Measurements from ENCODE around the gene CPTP.

Gene CPTP

DNA sequence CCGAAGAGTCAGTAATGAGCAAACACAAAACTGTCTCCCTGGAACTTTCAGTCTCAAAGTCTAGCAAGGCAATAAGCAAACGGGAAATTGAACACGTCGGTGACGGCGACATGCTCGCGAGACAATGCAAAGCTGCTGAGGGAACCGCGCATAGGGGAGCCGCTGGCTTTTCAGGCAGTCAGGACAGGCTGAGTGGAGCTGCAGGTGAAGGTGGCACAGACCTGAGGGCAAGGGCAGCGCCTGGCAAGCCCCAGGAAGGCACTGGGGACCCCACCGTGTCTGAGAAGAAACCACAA, 5.0 kb upstream of the CPTP start:
- DNase-seq (ENCODE audit: low read depth), result no peak

DNA sequence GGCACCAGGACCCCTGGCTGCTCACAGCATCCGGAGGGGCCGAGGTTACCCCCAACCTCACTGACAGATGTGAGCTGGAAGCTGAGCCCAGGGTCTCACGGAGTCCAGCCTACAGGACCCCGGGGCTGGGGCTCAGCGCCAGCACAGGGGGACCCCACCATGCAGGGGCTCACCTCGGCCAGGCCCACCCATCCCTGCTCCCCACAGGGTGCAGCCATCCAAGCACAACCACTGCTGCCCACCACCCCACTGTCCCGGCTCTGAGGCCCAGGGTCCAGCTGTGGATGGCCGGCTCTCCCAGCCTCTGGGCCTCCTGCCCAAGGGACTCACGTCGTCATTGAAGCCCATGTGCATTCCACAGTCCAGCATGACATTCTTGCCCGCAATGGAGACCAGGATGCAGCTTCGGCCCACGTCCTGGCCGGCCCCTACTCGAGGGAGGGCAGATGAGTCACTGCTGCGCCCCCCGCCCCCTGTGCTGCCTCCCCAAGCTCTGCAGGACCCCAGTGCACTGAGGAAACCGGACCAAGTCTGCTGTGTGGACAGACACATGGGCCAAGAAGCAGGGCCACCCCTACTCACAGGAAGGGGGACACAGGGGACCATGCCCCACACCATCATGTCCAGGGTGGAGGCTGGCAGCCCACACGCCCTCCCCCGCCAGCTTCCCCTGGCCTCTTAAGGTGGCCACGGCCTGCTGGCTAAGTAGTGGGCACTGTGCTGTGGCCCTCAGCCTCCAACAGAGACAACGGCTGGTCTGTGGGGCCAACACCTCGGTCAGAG, 3.7 kb upstream of the CPTP start:
- DNase-seq (ENCODE audit: low read depth), result no peak

DNA sequence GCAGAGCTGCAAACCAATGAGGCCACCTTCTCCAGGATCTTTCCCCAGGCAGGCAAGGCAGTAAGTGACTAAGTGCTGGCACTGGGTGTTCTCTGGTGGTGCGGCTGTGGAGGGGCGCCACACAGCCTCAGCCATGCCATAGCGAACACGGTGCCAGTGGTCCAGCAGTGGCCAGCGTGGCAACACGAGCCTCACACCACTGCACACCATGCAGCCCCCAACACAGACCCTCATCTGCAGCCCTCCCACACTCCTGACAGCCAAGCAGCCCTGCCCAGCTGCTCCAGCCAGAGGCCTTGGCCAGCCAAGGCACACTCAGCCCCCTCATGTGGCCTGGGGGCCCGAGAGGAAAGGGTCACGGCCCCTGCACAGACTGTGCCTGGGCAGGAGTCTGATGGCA, 3.1 kb upstream of the CPTP start:
- DNase-seq (ENCODE audit: low read depth), result no peak

DNA sequence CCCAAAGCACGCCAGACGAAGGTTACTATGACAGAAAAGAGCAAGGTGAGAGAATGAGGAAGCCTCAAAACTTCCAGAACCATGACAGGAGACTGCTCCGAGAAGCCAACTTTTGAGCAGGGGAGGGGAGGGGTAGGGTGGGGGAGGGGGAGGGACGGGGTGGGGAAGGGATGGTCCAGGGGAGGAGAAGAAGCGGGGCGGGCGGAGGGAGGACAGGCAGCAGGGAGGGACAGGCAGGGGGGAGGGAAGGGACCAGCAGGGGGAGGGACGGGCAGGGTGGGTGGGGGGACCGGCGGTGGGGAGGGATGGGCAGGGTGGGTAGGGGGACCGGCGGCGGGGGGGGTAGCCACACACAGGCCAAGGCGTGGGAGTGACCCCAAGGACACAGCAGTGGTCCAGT, 2.2 kb upstream of the CPTP start:
- no peak for DNase-seq (ENCODE audit: low read depth)

DNA sequence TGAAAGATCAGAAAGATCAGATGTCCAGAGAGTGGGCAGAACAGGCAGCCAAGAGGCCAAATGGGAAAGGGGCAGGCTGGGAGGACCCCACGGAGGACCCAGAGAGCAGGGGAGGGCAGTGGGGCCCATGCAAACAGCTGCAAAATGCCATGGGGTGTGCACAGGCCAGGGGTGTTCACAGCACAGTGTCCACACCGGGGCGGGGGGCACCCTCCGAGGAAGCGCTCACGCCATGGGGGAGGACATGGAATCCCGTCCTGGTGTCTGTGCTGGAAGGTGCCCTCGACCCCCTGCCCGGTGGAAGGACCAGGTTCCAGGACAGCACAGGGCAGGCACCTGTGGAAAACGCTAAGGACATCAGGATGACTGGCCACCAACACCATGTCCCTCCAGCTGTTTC, 1.6 kb upstream of the CPTP start:
- no peak for DNase-seq (ENCODE audit: low read depth)

DNA sequence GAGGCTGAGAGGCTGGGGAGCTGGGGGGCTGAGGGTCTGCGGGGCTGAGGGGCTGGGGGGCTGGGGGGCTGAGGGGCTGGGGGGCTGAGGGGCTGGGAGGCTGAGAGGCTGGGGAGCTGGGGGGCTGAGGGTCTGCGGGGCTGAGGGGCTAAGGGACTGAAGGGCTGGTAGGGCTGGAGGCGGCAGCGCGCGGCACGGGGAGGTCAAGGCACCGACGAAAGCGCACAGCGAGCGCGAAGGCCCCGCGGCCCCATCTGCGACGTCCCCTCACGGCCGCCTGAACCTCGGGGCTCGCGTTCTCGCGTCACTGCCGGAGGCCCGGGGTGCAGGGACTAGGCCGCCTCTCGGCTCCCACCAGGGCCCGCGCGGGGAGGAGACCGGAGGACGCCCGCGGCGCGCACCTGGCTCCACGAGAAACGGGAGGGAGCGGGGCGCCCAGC, 498 bp upstream of the CPTP start:
- DNase-seq (ENCODE audit: low read depth), result no peak

DNA sequence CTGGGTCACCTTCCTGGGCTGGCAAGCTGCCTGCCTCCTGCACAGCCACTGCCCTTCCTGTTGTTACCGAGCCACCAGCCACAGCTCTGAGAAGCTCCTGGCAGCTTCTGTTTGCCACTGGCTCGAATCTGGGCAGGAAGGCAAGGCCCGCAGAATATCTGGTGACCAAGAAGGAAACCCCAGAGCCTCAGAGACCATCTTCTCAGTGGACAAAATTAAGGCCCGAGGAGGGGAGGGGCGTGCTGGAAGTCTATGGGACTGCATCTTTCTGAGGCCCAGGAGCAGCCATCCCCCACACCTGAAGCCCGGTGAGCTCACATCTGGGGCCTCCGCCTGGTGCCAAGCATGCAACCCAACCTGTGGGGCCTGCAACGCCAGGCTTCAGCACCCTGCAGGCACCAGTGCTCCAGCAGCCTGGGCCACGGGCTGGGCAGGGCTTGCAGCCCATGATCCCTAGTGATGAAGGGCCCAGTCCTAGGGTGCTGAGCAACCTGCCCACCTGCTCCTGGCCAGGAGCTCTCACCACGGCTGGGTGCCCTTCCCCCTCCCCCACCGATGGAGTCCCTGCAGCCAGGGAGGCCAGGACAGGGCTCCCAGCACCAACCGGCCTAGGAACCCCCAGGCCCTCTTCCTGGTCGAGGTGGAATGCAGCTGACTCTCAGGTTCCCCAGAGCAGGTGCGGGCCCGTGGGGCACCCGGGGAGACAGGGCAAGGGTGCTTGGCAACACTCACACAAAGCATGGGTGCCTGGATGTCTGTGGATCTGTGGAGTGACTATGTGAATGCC, 879 bp downstream of the CPTP start:
- DNase-seq (ENCODE audit: low read depth), result no peak

DNA sequence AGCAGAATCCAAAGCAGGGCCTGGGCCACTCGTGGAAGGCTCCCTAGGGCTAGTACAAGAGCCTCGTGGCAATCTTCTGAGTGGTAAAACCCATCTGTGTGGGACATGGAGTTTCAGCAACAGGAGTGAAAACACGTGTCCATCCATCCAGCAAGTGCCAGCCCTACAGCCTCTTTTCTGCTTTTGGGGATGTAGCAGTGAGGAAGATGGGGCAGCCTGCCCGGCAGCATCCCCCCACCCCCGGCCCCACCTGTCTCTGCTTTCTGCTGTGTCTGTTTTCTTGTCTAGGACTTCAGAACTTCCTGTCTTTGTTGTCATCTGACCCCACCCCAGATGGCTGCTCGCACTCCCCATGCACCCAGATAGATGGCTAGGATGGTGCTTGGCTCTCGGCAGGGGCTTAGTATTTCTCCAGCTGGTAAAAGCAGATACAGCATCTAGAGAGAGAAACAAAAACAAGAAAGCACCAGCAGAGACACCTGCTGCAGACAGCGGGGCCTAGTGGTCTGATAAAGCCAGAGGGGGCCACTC, 1.5 kb downstream of the CPTP start:
- DNase-seq (ENCODE audit: low read depth), result no peak

DNA sequence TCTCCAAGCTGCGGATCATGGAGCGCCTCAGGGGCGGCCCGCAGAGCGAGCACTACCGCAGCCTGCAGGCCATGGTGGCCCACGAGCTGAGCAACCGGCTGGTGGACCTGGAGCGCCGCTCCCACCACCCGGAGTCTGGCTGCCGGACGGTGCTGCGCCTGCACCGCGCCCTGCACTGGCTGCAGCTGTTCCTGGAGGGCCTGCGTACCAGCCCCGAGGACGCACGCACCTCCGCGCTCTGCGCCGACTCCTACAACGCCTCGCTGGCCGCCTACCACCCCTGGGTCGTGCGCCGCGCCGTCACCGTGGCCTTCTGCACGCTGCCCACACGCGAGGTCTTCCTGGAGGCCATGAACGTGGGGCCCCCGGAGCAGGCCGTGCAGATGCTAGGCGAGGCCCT, 2.7 kb downstream of the CPTP start:
- no peak for DNase-seq (ENCODE audit: low read depth)

DNA sequence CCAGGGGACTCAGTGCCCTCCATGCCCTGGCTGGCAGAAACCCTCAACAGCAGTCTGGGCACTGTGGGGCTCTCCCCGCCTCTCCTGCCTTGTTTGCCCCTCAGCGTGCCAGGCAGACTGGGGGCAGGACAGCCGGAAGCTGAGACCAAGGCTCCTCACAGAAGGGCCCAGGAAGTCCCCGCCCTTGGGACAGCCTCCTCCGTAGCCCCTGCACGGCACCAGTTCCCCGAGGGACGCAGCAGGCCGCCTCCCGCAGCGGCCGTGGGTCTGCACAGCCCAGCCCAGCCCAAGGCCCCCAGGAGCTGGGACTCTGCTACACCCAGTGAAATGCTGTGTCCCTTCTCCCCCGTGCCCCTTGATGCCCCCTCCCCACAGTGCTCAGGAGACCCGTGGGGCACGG, 3.7 kb downstream of the CPTP start:
- DNase-seq (ENCODE audit: low read depth), result no peak

DNA sequence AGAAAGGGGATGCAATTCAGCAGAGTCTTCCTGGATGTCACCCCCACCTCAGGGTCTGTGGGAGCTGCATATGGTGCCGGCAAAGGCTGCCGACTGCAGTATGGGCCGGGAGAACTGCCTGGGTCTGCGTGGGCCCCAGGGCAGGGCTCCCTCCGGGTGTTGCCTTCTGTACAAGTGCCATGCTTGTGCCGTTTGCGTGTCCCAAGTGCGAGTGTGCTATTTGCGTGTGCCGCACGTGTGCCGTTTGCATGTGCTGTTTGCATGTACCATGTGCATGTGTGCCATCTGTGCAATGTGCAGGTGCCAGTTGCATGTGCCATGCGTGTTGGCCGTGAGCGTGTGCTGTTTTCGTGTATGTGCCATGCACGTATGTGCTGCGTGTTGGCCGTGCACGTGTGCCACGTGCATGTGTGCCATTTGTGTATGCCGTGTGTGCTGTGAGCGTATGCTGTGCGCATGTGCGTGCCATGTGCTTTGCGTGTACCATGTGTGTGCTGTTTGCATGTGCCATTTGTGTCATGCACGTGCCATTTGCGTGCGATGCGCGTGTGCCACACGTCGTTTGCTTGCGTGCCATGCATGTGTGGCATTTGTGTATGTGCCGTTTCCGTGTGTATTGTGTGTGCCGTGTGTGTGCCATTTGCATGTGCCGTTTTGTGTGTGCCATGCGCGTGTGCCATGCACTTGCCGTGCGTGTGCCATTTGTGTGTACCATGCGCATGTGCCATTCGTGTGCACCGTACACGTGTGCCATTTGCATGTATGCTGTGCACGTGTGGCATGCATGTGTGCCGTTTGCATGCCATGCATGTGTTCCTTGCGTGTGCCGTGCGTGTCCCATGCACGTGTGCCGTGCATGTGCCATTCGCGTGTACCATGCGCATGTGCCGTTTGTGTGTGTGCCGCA, 5.0 kb downstream of the CPTP start:
- no peak for DNase-seq (ENCODE audit: low read depth)

DNA sequence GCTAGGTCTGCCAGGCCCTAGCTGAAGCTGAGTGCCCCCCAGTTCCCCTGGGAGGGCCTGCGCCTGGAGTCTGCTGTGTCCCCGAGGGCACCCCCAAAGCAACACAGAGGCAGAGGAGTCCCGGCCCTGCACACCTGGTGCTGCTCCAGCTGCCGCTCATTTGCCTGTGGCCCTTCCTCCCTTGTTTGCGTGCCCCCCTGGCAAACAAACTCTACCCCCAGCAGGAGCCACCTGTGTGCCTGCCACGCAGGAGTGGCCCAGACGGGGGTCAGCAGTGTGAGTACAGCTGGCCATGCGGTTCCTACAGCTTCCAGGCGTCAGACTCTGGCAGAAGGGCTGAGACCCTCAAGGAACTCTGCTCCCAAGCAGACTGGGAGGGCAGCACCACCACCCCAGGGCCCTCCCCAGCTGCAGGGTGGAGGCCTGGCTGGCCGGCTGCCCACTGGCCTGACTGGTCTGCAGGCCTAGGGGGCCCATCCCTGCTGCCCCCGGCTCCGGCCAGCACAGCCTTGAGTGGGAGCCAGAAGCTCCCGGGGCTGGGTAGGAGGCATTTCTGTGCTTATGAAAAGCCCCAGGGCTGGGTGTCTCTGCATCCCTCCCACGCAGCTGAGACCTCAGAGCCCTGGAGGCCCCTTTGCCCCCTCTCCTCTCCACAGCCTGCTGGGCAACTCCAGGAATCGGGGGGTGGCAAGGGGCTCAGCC, 5.9 kb downstream of the CPTP start:
- no peak for DNase-seq (ENCODE audit: low read depth)

DNA sequence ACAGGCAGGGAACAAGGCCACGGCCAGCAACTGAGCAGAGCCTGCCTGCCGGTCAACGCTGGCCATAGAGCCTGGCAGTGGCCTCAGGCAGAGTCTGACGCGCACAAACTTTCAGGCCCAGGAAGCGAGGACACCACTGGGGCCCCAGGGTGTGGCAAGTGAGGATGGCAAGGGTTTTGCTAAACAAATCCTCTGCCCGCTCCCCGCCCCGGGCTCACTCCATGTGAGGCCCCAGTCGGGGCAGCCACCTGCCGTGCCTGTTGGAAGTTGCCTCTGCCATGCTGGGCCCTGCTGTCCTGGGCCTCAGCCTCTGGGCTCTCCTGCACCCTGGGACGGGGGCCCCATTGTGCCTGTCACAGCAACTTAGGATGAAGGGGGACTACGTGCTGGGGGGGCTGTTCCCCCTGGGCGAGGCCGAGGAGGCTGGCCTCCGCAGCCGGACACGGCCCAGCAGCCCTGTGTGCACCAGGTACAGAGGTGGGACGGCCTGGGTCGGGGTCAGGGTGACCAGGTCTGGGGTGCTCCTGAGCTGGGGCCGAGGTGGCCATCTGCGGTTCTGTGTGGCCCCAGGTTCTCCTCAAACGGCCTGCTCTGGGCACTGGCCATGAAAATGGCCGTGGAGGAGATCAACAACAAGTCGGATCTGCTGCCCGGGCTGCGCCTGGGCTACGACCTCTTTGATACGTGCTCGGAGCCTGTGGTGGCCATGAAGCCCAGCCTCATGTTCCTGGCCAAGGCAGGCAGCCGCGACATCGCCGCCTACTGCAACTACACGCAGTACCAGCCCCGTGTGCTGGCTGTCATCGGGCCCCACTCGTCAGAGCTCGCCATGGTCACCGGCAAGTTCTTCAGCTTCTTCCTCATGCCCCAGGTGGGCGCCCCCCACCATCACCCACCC, 6.7 kb downstream of the CPTP start, which contains the start of gene TAS1R3:
Gene TAS1R3, plus strand, starts transcription at position 213 of the 898 bp plus-strand sequence. Its CDS starts 66 bp downstream, at position 279.
- DNase-seq (ENCODE audit: low read depth), result no peak

DNA sequence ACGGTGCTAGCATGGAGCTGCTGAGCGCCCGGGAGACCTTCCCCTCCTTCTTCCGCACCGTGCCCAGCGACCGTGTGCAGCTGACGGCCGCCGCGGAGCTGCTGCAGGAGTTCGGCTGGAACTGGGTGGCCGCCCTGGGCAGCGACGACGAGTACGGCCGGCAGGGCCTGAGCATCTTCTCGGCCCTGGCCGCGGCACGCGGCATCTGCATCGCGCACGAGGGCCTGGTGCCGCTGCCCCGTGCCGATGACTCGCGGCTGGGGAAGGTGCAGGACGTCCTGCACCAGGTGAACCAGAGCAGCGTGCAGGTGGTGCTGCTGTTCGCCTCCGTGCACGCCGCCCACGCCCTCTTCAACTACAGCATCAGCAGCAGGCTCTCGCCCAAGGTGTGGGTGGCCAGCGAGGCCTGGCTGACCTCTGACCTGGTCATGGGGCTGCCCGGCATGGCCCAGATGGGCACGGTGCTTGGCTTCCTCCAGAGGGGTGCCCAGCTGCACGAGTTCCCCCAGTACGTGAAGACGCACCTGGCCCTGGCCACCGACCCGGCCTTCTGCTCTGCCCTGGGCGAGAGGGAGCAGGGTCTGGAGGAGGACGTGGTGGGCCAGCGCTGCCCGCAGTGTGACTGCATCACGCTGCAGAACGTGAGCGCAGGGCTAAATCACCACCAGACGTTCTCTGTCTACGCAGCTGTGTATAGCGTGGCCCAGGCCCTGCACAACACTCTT, 7.6 kb downstream of the CPTP start:
- DNase-seq (ENCODE audit: low read depth), result no peak

DNA sequence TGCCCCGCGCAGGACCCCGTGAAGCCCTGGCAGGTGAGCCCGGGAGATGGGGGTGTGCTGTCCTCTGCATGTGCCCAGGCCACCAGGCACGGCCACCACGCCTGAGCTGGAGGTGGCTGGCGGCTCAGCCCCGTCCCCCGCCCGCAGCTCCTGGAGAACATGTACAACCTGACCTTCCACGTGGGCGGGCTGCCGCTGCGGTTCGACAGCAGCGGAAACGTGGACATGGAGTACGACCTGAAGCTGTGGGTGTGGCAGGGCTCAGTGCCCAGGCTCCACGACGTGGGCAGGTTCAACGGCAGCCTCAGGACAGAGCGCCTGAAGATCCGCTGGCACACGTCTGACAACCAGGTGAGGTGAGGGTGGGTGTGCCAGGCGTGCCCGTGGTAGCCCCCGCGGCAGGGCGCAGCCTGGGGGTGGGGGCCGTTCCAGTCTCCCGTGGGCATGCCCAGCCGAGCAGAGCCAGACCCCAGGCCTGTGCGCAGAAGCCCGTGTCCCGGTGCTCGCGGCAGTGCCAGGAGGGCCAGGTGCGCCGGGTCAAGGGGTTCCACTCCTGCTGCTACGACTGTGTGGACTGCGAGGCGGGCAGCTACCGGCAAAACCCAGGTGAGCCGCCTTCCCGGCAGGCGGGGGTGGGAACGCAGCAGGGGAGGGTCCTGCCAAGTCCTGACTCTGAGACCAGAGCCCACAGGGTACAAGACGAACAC, 8.3 kb downstream of the CPTP start:
- no peak for DNase-seq (ENCODE audit: low read depth)

DNA sequence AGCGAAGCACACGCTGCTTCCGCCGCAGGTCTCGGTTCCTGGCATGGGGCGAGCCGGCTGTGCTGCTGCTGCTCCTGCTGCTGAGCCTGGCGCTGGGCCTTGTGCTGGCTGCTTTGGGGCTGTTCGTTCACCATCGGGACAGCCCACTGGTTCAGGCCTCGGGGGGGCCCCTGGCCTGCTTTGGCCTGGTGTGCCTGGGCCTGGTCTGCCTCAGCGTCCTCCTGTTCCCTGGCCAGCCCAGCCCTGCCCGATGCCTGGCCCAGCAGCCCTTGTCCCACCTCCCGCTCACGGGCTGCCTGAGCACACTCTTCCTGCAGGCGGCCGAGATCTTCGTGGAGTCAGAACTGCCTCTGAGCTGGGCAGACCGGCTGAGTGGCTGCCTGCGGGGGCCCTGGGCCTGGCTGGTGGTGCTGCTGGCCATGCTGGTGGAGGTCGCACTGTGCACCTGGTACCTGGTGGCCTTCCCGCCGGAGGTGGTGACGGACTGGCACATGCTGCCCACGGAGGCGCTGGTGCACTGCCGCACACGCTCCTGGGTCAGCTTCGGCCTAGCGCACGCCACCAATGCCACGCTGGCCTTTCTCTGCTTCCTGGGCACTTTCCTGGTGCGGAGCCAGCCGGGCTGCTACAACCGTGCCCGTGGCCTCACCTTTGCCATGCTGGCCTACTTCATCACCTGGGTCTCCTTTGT, 9.1 kb downstream of the CPTP start:
- DNase-seq (ENCODE audit: low read depth), result no peak

DNA sequence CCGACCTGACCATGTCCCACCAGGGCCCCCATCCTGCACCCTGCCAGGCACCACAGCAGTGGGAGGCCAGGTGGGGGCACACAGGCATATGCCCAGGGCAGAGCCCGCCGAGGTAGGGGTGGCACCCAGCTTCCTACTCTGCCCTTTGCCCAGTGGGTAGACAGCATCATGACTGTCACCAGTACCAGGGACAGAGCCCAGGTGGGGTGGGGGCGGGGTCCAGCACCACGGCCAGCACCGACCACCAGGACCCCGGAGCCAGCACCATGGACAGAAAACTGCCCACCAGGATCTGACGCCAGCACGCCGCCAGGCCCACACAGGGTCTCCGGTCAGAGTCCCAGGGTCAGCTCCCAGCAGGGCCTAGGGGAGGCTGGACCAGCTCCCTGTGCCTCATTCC, 10.2 kb downstream of the CPTP start:
- DNase-seq (ENCODE audit: low read depth), result no peak

DNA sequence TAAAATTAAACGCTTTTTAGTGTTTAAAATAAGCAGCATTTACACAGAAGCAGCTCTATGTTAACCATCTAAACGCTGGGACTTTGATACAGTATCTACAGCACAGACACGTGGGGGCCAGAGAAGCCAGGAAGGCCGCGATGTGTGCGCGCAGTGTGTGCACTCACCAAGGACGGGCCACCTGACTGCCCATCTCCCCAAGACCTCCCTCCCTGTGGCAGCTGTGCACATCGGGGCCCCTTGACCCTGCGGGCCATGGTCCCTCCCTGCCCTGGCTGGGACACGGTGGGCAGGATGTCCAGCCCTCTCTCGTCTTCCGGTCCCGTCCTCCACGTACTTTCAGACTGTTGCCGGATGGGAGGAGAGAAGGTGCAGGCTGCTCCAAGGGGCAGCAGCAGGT, 10.7 kb downstream of the CPTP start:
- no peak for DNase-seq (ENCODE audit: low read depth)

DNA sequence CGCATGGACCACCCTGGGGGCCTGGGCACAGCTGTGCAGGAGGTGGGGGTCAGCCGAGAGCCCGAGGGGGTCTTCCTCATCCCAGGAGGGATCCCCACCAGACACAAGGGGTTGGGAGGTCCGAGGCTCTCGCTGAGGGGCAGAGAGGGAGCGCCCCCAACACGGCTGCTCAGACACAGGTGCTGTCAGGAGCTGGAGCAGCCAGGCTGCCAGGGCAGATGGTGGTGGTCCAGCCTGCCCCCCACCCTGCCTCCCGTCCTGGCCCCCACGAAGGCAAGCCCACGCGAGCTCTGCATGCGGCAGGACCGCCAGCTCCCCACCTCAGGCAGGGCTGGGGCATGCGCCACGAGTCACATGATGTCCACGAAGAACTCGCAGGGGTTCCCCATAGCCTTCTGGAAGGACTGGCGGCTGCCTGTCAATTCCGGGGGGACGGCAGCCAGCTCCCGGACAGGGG, 11.2 kb downstream of the CPTP start:
- no peak for DNase-seq (ENCODE audit: low read depth)
